IPS-NIHi7 (cell line): ENCODE results near the gene WBP1.
"Not testable (repeated sequence)": the region's sequence is repeated elsewhere in the genome, so short reads cannot be mapped to it uniquely, and the experiment has no call there.

ENCODE experiments used
- DNase-seq: peaks from one replicate; pipeline ENCODE4 v3.0.0; 2012; ENCODE audit warnings: mixed read lengths; ENCODE audit errors: extremely low spot score

The WBP1 gene

GRCh38 chr2:74427551-74427950, 30.7 kb upstream of the WBP1 start:
- DNase-seq, result no peak

GRCh38 chr2:74428675-74429074, 29.6 kb upstream of the WBP1 start:
- no peak for DNase-seq

GRCh38 chr2:74429487-74430451, 28.5 kb upstream of the WBP1 start:
- DNase-seq, result no peak

- no peak for DNase-seq
Observed at GRCh38 chr2:74430502-74430901, 27.7 kb upstream of the WBP1 start.

GRCh38 chr2:74436111-74436805, 22.0 kb upstream of the WBP1 start:
- no peak for DNase-seq

- DNase-seq, result peak; percentile 61
Observed at GRCh38 chr2:74436848-74437695, 21.2 kb upstream of the WBP1 start.

GRCh38 chr2:74438248-74438647, 20.0 kb upstream of the WBP1 start:
- DNase-seq, result no peak

- DNase-seq, result no peak
Observed at GRCh38 chr2:74439373-74439772, 18.9 kb upstream of the WBP1 start.

- no peak for DNase-seq
Observed at GRCh38 chr2:74439803-74440377, 18.3 kb upstream of the WBP1 start.

GRCh38 chr2:74440378-74441169, 17.7 kb upstream of the WBP1 start:
- DNase-seq, result peak; percentile 96

- no peak for DNase-seq
Observed at GRCh38 chr2:74441170-74441689, 17.0 kb upstream of the WBP1 start.

GRCh38 chr2:74441690-74442482, 16.4 kb upstream of the WBP1 start, which contains the start of gene RTKN:
TSS of gene RTKN (minus strand) at chr2:74441937. CDS start at chr2:74441816, 121 bp downstream.
- peak; percentile 84 for DNase-seq

- DNase-seq, result not testable (repeated sequence)
Observed at GRCh38 chr2:74442483-74443297, 15.5 kb upstream of the WBP1 start.

GRCh38 chr2:74444498-74445318, 13.5 kb upstream of the WBP1 start:
- no peak for DNase-seq

- no peak for DNase-seq
Observed at GRCh38 chr2:74447230-74447999, 10.8 kb upstream of the WBP1 start.

GRCh38 chr2:74448771-74449170, 9.5 kb upstream of the WBP1 start:
- DNase-seq, result no peak

- no peak for DNase-seq
Observed at GRCh38 chr2:74450570-74451190, 7.6 kb upstream of the WBP1 start.
